Central memory CD4-positive, alpha-beta T cell (primary cell): ENCODE data around the gene MSI2.

ENCODE experiments used
- DNase-seq: peaks from one replicate; pipeline ENCODE4 v3.0.0; 2022

Gene MSI2

DNA sequence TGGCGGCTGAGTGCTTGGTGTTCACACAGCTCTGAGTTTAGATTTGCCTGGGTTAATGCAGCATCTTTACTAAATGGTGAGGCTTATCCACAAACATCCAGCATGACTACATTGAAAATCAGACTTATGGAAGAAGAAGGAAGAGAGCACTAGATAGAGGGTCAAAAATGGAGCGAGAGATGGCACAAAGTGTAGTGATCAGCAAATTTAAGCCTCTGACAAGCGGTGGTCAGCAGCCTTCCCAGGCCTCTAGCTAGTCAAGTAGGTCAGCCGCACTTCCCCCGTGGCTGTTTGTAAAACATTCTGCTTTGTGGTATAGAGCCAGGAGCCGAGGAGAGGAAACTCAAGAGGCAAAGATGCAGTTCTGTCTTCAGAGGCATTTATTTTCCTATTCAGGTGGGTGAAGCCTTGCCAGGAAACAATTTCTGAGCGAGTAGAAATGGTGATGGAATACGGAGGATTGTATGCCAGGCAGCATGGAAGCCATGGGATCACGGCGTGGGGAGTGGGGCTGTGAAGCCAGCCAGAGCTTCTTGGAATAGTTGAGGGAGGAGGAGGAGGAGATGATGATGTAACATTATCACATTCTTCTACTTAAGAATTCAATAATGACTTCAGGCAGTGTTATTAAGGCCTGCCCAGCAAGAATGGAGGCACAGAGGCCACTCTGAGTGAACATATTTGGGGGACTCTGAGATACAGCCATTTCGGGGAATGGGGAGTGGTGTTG is 118.9 kb downstream of the MSI2 start:
- no peak for DNase-seq

DNA sequence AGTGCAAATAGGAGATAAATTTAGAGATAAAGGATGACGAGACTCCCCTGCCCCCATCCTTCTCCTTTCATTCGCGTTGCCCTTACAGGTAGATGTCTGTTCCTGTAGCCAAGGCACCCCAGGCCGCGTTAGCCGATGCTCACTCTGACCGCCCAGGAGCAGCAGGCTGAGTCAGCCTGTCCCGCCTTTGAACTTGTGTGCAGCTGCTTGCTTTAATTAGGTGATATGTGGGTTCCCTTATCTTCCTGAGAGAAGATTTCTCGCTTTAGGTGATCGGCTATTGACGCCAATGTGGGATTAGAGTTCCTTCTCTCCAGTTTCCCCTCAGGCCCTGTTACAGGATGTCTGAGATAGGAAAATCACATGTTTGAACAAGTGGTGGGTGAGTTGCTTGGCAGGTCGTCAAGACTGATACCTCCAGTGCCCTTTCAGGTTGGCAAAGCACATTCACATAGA is 119.5 kb downstream of the MSI2 start:
- no peak for DNase-seq

DNA sequence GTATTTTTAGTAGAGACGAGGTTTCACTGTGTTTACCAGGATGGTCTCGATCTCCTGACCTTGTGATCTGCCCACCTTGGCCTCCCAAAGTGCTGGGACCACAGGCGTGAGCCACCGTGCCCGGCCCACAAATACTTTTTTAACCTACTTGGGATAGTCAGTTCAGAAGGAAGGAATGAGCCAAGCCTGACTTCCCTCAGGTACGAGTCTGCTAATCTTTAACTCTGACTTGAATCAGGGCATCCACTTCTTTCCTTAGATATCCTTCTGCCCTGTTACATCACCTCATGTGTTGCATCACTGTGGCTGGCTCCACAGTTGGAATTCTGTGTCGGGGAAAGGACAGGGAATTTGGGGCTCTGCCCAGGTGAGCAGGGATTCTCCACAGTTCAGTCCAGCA is 120.8 kb downstream of the MSI2 start:
- no peak for DNase-seq

- no peak for DNase-seq
These were observed 123.0 kb downstream of the MSI2 start for GRCh38 chr17:57379237-57379894.

DNA sequence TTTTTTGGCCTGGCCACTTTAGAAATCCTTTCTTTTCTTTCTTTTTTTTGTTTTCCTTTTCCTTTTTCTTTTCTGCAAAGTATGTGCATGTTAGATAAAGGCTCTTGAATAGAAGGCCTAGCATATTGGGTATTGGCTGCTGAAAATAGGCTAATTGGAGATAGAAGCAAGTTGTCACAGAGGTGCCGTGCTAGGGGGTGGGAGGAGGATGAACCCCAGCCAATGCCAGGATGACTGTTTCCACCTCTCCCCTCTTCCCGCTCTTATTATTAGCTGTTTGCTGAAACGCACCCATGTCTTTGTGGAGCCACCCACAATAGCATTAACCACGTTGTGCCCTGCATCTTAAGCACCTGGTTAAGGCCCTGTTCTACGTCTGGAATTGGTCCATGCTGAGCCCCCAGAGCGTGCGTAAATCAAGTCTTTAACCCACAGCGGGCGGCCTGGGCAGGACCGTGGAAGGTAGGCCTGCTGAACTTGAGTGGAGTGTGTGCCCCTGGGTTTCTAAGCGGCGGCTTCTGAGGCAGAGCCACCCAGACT is 123.6 kb downstream of the MSI2 start:
- no peak for DNase-seq

DNA sequence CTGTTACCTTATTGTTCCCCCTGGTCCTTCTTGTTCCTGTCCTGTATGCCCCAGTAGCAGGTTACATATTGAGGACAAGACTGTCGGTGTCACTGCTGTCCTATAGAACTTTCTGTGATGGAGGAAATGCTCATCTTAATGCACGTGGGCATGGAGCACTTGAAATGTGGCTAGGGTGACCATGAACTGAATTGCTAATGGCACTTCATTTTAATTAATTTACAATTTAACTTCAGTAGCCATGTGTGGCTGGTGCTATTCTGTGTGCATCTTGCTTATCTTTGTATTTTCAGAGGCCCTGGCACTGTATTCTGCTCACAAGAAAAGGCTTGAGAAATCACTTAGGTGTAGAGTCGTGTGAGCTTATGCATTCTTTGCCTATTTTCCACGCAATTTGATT is 125.2 kb downstream of the MSI2 start:
- no peak for DNase-seq

DNA sequence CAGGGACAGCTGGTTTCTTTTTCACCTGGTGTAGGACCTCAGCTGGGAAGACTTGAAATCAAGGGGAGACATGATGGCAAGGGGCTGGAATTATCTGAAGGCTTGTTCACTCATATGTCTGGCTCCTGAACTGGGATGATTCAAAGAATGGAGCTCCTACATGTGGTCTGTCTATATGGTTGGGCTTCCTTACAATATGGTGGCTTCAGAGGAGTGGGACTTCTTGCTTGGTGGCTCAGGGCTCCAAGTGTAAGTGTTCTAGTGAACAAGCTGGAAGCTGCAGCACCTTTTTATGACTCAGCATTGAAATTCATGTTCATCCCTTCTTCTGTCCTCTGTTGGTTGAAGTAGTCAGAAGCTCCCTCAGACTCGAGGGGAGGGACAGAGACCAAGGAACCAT is 127.9 kb downstream of the MSI2 start:
- no peak for DNase-seq

DNA sequence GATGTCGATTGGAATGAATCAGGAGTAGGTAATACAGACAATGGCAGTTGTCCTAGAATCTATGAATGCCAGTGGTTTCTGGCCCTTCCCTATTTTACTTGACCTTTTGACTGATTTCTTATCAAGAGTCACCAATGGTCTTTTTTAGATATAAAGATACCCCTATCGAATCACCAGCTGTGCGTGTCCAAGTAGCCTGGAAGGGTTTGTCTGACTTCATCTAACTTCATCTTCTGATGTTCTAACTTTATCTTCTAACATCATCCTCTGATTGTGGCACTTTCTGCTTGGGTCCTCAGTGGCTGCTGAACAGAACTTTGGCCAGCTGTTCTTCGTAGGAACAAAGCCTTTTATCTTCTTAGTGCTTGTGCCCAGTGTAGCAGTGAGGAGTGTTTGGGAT is 129.7 kb downstream of the MSI2 start:
- DNase-seq: no peak

GRCh38 chr17:57387575-57387974 is 131.3 kb downstream of the MSI2 start:
- DNase-seq: no peak

GRCh38 chr17:57388131-57388725 is 131.9 kb downstream of the MSI2 start:
- DNase-seq: no peak

GRCh38 chr17:57389473-57389872 is 133.2 kb downstream of the MSI2 start:
- DNase-seq: no peak

GRCh38 chr17:57391076-57391825 is 134.9 kb downstream of the MSI2 start:
- no peak for DNase-seq

DNA sequence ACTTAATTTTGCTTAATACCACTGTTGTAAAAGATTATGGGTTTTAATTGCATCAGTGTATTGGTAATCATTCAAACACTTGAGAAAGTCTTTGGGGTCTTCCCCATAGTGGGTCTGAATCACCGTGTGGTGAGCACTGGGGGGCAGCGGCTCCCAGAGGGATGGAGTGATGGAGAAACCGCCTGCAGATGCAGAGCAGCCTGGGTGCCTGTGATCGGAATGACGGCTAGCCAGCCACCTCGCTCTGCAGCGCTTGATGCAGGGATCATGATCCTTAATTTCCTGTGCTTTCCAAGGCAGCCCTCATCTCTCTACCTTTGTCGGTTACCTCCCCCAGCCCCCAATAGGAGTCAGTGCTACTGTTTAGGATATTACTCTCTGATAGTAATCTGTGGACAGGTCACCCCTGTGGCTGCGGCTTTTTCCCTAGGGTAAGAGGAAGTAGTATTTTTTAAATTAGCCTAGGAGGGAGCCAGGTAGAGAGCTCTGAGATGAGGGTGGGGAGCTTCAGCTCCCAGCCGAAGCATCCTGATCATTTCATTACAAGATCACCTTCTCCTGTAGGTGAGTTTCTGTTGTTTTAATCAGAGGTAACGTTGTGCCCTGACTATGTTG is 135.6 kb downstream of the MSI2 start:
- DNase-seq: no peak

DNA sequence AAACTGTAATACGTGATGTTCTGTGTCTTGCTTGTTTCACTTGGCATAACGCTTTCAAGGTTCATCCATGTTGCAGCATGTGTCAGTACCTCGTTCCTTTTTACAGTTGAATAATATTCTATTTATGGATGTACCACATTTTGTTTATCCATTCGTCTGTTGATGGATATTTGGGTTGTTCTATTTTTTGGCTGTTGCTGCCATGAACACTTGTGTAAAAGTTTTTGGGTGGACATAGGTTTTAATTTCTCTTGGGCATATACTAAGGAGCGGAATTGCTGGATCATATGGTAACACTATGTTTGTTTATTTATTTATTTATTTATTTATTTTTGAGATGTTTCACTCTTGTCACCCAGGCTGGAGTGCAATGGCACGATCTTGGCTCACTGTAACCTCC is 137.0 kb downstream of the MSI2 start:
- no peak for DNase-seq

DNA sequence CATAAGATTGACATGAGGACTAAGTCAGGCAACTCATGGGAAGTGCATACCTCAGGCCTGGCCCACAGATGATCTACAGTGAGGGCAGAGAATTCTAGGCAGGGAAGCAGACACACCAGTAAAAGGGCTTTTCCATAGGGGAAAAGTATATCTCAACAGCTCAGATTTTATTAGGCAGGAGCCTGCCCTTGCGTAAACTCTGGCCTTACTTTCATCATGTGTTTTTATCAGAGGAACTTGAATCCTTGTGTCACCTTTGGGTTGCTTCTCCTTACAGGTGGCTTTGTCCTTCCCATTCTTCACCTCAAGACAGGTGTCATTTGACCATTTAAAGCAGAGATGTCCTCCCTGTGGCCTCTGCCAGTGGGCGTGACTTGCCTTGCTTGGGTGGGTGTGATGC is 138.1 kb downstream of the MSI2 start:
- no peak for DNase-seq

DNA sequence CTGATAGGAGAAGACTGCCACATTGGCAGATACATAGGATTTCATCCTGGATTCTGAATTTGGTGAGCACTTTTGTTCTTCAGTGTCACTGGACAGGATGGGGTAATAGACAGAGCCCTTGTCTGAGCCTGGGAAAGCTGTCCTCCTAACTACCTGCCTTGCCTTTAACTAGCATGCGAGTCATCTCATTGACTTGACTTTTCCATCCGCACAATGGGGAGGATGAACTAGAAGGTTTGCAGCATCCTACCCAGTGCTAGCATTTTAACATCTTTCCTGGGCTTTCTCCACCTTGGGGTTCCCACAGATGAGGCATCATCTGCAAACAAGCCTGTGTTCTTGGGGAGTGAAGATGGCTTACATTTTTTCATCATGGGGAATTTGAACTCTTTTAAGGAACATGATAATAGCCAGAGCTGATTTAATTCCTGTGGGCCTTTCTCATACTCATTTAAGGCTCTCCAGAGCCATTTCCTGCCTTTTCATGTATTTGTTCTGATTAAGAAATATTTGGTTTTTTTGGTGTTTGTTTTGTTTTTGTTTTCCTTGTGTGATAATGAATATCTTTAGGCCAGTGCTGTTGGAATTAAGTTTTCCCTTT is 139.5 kb downstream of the MSI2 start:
- no peak for DNase-seq

GRCh38 chr17:57396511-57396921 is 140.2 kb downstream of the MSI2 start:
- DNase-seq: no peak

DNA sequence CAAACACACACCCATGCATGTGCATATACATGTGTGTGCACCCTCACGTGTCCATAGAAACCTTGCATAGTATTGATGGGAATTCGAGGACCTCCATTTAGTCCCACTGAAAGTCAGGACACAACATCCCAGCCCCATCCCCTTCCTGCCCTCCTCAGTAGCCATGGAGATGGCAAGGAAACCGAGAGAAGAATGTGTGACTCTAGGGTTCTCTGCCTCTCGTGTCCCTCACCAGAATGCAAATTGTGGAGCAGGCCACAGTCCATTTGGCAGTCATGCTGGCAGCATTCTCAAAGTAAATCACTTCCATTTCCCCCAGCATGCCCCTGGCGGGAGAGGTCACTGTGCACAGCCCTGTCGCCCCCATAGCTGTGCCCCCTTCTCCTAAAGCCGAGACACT is 141.1 kb downstream of the MSI2 start:
- no peak for DNase-seq

DNA sequence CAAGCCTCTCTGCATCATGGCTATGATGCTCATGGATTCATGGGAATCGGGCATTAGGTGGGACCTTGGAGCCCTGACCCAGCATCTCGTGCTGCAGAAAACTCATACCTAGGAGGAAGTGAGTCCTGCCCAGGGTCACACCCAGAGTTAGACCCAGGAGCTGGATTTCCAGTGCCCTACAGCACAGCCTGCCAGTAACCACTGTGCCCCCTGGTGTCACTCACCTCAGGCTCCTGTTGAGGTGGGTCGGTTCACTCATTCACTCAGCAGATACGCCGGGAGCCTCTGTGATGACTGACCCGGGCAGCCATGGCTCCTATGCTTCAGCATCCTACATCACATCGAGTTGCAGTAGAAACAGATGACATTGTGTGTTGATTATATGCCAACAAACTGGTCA is 143.4 kb downstream of the MSI2 start:
- DNase-seq: no peak

- no peak for DNase-seq
These were observed 144.3 kb downstream of the MSI2 start for GRCh38 chr17:57400648-57401047.

DNA sequence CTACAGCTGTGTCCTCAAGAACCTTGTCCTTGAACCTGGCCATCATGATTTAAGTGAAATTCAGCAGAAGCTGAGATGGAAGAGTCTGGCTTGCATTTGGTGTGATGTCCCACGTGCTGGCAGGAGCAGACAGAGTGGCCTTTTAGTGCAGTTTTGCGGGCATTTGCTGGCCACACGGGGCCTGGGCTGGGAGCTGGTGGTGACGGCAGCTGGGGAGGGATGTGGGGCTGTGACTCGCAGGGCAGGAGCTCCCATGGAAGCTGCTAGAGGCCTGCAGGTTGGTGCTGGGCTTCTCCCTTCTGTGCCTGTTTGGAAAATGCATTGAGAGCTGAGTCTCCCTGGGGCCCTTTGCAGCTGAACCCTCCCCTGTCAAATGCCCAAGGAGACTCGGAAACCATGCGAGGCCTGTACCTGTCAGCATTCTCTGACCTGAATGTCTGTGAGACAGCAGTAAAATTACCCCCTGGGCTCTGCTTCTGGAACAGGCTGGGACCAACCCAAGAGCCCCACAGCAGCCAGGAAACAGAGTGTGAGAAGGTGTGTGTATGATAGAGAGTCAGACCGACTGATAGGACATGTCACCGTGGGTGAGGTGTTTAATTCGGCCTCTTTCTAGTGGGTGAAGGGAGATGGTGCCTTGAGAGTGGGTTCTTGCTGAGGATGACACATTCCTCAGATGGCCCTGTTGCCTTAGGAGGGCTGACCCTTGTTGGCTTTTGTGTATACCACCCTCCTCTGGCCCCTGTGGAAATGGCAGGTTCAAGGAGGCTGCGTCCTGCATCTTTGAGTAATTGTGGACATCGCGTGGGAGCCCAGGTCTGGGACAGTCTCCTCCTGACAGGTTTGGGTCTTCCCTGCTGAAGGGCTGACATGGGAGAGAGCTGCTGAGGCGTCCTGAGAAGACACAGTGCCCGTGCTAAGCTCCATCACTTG is 145.5 kb downstream of the MSI2 start:
- no peak for DNase-seq
